Memory B cell (primary cell): ENCODE data around the gene IQSEC2.

Experiments used
- ATAC-seq: fragments of 150-1000 bp; cut with Tn5 transposase; 2 replicates; pipeline ENCODE4 v1.10.0; 2021; ENCODE audit warnings: low read depth, mild to moderate bottlenecking, moderate library complexity
- DNase-seq, 2 donors: peaks; one replicate each; pipeline ENCODE4 v3.0.0; 2022; ENCODE audit warnings: low spot score in 2 of 2
- H3K27ac Mint-ChIP-seq: one replicate; pipeline ENCODE4 v1.8.0; 2022; ENCODE audit warnings: mild to moderate bottlenecking, moderate library complexity, mixed read lengths
- H3K27me3 Mint-ChIP-seq: one replicate; pipeline ENCODE4 v1.8.0; 2022; ENCODE audit warnings: mixed read lengths
- H3K36me3 Mint-ChIP-seq: one replicate; pipeline ENCODE4 v1.8.0; 2022; ENCODE audit warnings: mild to moderate bottlenecking, mixed read lengths
- H3K4me1 Mint-ChIP-seq: one replicate; pipeline ENCODE4 v1.8.0; 2022; ENCODE audit warnings: mixed read lengths
- H3K4me3 Mint-ChIP-seq: one replicate; pipeline ENCODE4 v1.8.0; 2022; ENCODE audit warnings: mild to moderate bottlenecking, moderate library complexity, mixed read lengths
- H3K9me3 Mint-ChIP-seq: one replicate; pipeline ENCODE4 v1.8.0; 2022; ENCODE audit warnings: mixed read lengths

Gene IQSEC2

GRCh38 chrX:53287493-53288138 lies 6.2 kb upstream of the IQSEC2 start:
- Mint-ChIP-seq H3K9me3 (no peaks in the 10 kb centered on the region), H3K36me3 (no peaks in the 10 kb centered on the region), H3K4me1 (peaks cover 9% of the 10 kb centered on the region), H3K27ac (peak overlapping the region; percentile 21), H3K4me3 (peak overlapping the region; percentile 51), H3K27me3 (no peaks in the 10 kb centered on the region)
- DNase-seq (peak in 1 of 2 donors; percentile 15), ATAC-seq (peak; percentile 32)

GRCh38 chrX:53286171-53286570 lies 4.8 kb upstream of the IQSEC2 start:
- Mint-ChIP-seq H3K4me1 (peaks cover 9% of the 10 kb centered on the region), H3K4me3 (no peak overlapping the region), H3K27ac (no peak overlapping the region), H3K27me3 (no peaks in the 10 kb centered on the region), H3K9me3 (no peaks in the 10 kb centered on the region), H3K36me3 (no peaks in the 10 kb centered on the region)
- ATAC-seq (no peak), DNase-seq (no peak)

GRCh38 chrX:53285591-53285990 lies 4.2 kb upstream of the IQSEC2 start:
- DNase-seq: no peak
- H3K27me3 Mint-ChIP-seq: no peaks in the 10 kb centered on the region
- peaks cover 9% of the 10 kb centered on the region for H3K4me1 Mint-ChIP-seq
- H3K27ac Mint-ChIP-seq: no peak overlapping the region
- ATAC-seq: no peak
- H3K9me3 Mint-ChIP-seq: no peaks in the 10 kb centered on the region
- no peak overlapping the region for H3K4me3 Mint-ChIP-seq
- no peaks in the 10 kb centered on the region for H3K36me3 Mint-ChIP-seq

- H3K36me3 Mint-ChIP-seq: no peaks in the 10 kb centered on the region
- DNase-seq (peak; percentile 30 to 58), ATAC-seq (peak; percentile 60)
- peaks cover 14% of the 10 kb centered on the region for H3K4me1 Mint-ChIP-seq
- H3K27ac Mint-ChIP-seq: no peak overlapping the region
- no peak overlapping the region for H3K4me3 Mint-ChIP-seq
- H3K27me3 Mint-ChIP-seq: peaks cover 3% of the 10 kb centered on the region
- no peaks in the 10 kb centered on the region for H3K9me3 Mint-ChIP-seq
Observed at GRCh38 chrX:53284684-53285447, 3.5 kb upstream of the IQSEC2 start.

GRCh38 chrX:53283567-53283966 lies 2.2 kb upstream of the IQSEC2 start:
- ATAC-seq: no peak
- peaks cover 20% of the 10 kb centered on the region for H3K4me1 Mint-ChIP-seq
- no peaks in the 10 kb centered on the region for H3K9me3 Mint-ChIP-seq
- no peak overlapping the region for H3K27ac Mint-ChIP-seq
- DNase-seq: no peak
- no peaks in the 10 kb centered on the region for H3K36me3 Mint-ChIP-seq
- H3K27me3 Mint-ChIP-seq: peaks cover 4% of the 10 kb centered on the region
- H3K4me3 Mint-ChIP-seq: no peak overlapping the region

GRCh38 chrX:53283099-53283498 lies 1.7 kb upstream of the IQSEC2 start:
- Mint-ChIP-seq H3K4me1 (peaks cover 18% of the 10 kb centered on the region), H3K27me3 (peaks cover 4% of the 10 kb centered on the region), H3K9me3 (no peaks in the 10 kb centered on the region), H3K4me3 (no peak overlapping the region), H3K27ac (no peak overlapping the region), H3K36me3 (no peaks in the 10 kb centered on the region)
- no peak for DNase-seq
- no peak for ATAC-seq

- H3K36me3 Mint-ChIP-seq: no peaks in the 10 kb centered on the region
- DNase-seq (no peak), ATAC-seq (no peak)
- H3K4me1 Mint-ChIP-seq: peaks cover 11% of the 10 kb centered on the region
- no peak overlapping the region for H3K27ac Mint-ChIP-seq
- H3K9me3 Mint-ChIP-seq: no peaks in the 10 kb centered on the region
- no peak overlapping the region for H3K4me3 Mint-ChIP-seq
- peaks cover 4% of the 10 kb centered on the region for H3K27me3 Mint-ChIP-seq
Observed at GRCh38 chrX:53281963-53282695, 745 bp upstream of the IQSEC2 start.

GRCh38 chrX:53280331-53281320 lies 758 bp downstream of the IQSEC2 start:
- Mint-ChIP-seq H3K4me1 (peaks cover 11% of the 10 kb centered on the region), H3K36me3 (no peaks in the 10 kb centered on the region), H3K27ac (peak overlapping the region; percentile 36), H3K4me3 (peak overlapping the region; percentile 78), H3K9me3 (no peaks in the 10 kb centered on the region), H3K27me3 (peaks cover 4% of the 10 kb centered on the region)
- no peak for DNase-seq
- ATAC-seq: peak; percentile 56

- peaks cover 4% of the 10 kb centered on the region for H3K27me3 Mint-ChIP-seq
- DNase-seq: no peak
- peak; percentile 24 for ATAC-seq
- peak overlapping the region; percentile 78 for H3K4me3 Mint-ChIP-seq
- peak overlapping the region; percentile 36 for H3K27ac Mint-ChIP-seq
- H3K4me1 Mint-ChIP-seq: peaks cover 11% of the 10 kb centered on the region
- H3K9me3 Mint-ChIP-seq: no peaks in the 10 kb centered on the region
- no peaks in the 10 kb centered on the region for H3K36me3 Mint-ChIP-seq
Observed at GRCh38 chrX:53279296-53280237, 1.8 kb downstream of the IQSEC2 start.

GRCh38 chrX:53272808-53273337 lies 8.5 kb downstream of the IQSEC2 start:
- Mint-ChIP-seq H3K27ac (no peak overlapping the region), H3K27me3 (no peaks in the 10 kb centered on the region), H3K4me3 (no peak overlapping the region), H3K36me3 (no peaks in the 10 kb centered on the region), H3K9me3 (no peaks in the 10 kb centered on the region), H3K4me1 (no peaks in the 10 kb centered on the region)
- DNase-seq: no peak
- ATAC-seq: no peak

- Mint-ChIP-seq H3K36me3 (no peaks in the 10 kb centered on the region), H3K27me3 (peaks cover 7% of the 10 kb centered on the region), H3K9me3 (no peaks in the 10 kb centered on the region), H3K4me3 (no peak overlapping the region), H3K4me1 (no peaks in the 10 kb centered on the region), H3K27ac (no peak overlapping the region)
- DNase-seq: no peak
- ATAC-seq: no peak
Observed at GRCh38 chrX:53269536-53270107, 11.8 kb downstream of the IQSEC2 start.

GRCh38 chrX:53268173-53268572 lies 13.2 kb downstream of the IQSEC2 start:
- peaks cover 18% of the 10 kb centered on the region for H3K27me3 Mint-ChIP-seq
- H3K9me3 Mint-ChIP-seq: no peaks in the 10 kb centered on the region
- no peak overlapping the region for H3K27ac Mint-ChIP-seq
- H3K4me3 Mint-ChIP-seq: no peak overlapping the region
- DNase-seq: no peak
- no peaks in the 10 kb centered on the region for H3K36me3 Mint-ChIP-seq
- no peak for ATAC-seq
- no peaks in the 10 kb centered on the region for H3K4me1 Mint-ChIP-seq
